Calu3 (cell line): ENCODE results near the gene SMAD7. TPM values are rescaled to one million over a fixed set of nuclear protein-coding genes. Genes with fewer than 3 reads are reported as not detected.
A peak's percentile ranks its signal among the peaks of the same experiment; 100 is the strongest.

Experiments
- BruUV-seq: library from RNA; stranded (reverse); fragments of 400-500 nt; replicated peaks from 2 replicates; lab custom pipeline; 2021; lab: Mats Ljungman, UMichigan
- CTCF ChIA-PET: fragments of 300-600 bp; sonication (Branson Sonifier 250); formaldehyde crosslinking; loops from one replicate; lab custom pipeline; 2022; ENCODE audit warnings: antibody characterized with exemption; lab: Charles Lee
- DNase-seq: peaks from one replicate; pipeline ENCODE4 v3.0.0; 2022
- H3K27ac Mint-ChIP-seq: one replicate; pipeline ENCODE4 v1.8.0; 2022; ENCODE audit warnings: mixed read lengths; ENCODE audit not compliant: unreplicated experiment
- H3K27me3 Mint-ChIP-seq: one replicate; pipeline ENCODE4 v1.8.0; 2022; ENCODE audit warnings: mixed read lengths; ENCODE audit not compliant: unreplicated experiment
- H3K36me3 Mint-ChIP-seq: one replicate; pipeline ENCODE4 v1.8.0; 2022; ENCODE audit warnings: mild to moderate bottlenecking, moderate library complexity, mixed read lengths; ENCODE audit not compliant: insufficient read depth, unreplicated experiment
- H3K4me1 Mint-ChIP-seq: one replicate; pipeline ENCODE4 v1.8.0; 2022; ENCODE audit warnings: mild to moderate bottlenecking, low read depth, mixed read lengths; ENCODE audit not compliant: unreplicated experiment
- H3K4me3 Mint-ChIP-seq: one replicate; pipeline ENCODE4 v1.8.0; 2022; ENCODE audit warnings: mild to moderate bottlenecking, low read depth, moderate library complexity, mixed read lengths; ENCODE audit not compliant: unreplicated experiment
- H3K9me3 Mint-ChIP-seq: one replicate; pipeline ENCODE4 v1.8.0; 2022; ENCODE audit warnings: low read depth, mixed read lengths; ENCODE audit not compliant: unreplicated experiment
- intact Hi-C: fragments of 100-400 bp; cut with micrococcal nuclease; formaldehyde crosslinking; loops from one replicate; pipeline ENCODE4 v1.10.0; 2022; ENCODE audit not compliant: unreplicated experiment
- total RNA-seq: library from RNA; stranded (reverse); gene quantifications from 2 replicates; pipeline ENCODE4 v1.2.3, GENCODE V29; 2022
- TF ChIP-seq, protein P1 (sequence below): fragments of 200-600 bp; IDR thresholded peaks from one replicate; pipeline ENCODE4 v1.8.0; 2022; ENCODE audit warnings: antibody characterized with exemption; ENCODE audit not compliant: unreplicated experiment

SMAD7 gene
- total RNA-seq, 1 experiment from 2014 or later: 13.7 TPM

DNA sequence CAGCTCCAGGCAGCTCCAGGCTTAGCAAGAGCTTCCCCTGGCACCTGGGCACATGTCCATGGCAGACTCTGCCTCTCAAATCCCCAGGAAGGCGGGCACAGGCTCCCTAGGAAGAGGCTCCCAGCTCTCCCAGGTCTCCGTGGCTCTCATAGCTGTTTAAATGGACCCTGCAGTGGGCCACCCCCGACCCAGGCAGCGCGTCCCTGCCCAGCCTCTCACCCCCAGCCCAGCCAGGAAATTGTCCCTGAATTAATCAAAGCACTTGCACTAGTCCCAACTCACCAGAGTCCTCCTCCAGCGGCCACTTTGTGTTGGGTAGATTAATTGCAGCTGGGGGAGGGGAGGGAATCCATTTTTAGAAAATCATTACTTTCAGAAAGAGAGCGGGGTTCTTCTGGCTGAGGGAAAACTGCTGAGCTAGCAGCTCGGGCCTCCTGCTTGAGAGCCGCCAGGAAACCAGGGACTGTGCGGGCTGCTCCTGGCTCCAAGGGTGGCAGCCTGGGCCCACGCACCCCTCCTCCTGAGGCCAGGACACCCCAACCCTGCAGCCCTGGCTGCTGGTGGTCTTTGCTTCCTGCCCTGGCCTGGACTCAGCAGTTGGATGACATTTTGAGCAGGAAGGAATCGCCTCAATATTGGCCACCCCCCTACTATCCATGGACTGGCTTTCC, 36.0 kb downstream of the SMAD7 start:
- CTCF ChIA-PET: no interaction called here
- DNase-seq: no peak
- no peak overlapping the region for H3K4me3 Mint-ChIP-seq
- H3K9me3 Mint-ChIP-seq: no peaks in the 10 kb centered on the region
- intact Hi-C loops: no loop called here
- TF ChIP-seq, protein P1, sequence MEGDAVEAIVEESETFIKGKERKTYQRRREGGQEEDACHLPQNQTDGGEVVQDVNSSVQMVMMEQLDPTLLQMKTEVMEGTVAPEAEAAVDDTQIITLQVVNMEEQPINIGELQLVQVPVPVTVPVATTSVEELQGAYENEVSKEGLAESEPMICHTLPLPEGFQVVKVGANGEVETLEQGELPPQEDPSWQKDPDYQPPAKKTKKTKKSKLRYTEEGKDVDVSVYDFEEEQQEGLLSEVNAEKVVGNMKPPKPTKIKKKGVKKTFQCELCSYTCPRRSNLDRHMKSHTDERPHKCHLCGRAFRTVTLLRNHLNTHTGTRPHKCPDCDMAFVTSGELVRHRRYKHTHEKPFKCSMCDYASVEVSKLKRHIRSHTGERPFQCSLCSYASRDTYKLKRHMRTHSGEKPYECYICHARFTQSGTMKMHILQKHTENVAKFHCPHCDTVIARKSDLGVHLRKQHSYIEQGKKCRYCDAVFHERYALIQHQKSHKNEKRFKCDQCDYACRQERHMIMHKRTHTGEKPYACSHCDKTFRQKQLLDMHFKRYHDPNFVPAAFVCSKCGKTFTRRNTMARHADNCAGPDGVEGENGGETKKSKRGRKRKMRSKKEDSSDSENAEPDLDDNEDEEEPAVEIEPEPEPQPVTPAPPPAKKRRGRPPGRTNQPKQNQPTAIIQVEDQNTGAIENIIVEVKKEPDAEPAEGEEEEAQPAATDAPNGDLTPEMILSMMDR: no peak
- H3K36me3 Mint-ChIP-seq: peaks cover 4% of the 10 kb centered on the region
- no peaks in the 10 kb centered on the region for H3K27me3 Mint-ChIP-seq
- H3K4me1 Mint-ChIP-seq: peaks cover 17% of the 10 kb centered on the region
- no TSS peak for BruUV-seq
- no peak overlapping the region for H3K27ac Mint-ChIP-seq

DNA sequence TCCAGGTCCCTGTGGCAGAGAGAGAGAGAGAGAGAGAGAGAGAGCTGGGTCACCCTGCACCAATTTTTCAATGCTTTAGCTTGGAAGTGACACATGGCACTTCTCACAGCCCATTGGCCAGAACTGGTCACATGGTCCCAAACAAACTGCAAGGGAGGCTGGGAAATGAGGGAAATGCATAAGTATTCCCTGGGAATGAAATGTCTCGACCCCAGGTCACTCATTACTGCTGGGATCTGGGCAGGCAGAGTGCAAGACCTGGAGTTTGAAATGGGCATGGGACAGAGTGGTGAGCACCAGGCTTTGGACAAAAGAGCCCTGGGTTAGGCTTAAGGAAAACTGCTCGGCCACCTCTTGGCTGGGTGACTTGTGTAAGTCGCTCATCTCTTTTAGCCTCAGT, 37.0 kb downstream of the SMAD7 start:
- TF ChIP-seq, protein P1: no peak
- Mint-ChIP-seq H3K4me3 (no peak overlapping the region), H3K27ac (no peak overlapping the region), H3K36me3 (peaks cover 4% of the 10 kb centered on the region), H3K27me3 (no peaks in the 10 kb centered on the region), H3K4me1 (peaks cover 17% of the 10 kb centered on the region), H3K9me3 (no peaks in the 10 kb centered on the region)
- DNase-seq: no peak
- CTCF ChIA-PET: interaction anchor here (1.0 kb wide), 1 partner anchor 8 kb away, joined by 4 read pairs; no protein-coding TSS in a partner anchor
- intact Hi-C loops: no loop called here
- BruUV-seq: no TSS peak

DNA sequence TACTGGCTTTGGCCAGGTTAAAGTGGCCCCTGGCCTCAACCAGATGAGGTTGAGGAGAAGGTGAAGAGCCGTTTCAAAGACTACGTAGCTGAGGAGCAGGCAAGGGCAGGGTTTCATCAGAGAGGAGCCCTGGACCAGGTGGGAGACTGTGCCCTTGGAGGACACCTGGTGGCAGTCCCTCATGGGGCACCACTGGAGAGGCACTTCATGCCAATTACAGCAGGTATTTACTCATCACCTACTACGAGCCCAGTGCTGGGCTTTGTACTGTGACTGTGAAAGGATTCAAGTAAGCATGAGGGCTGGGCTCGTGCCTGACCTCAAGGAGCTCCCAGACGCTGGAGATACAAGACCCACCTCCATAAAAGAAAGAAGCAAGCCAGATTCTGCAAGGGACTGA, 37.6 kb downstream of the SMAD7 start:
- peaks cover 4% of the 10 kb centered on the region for H3K36me3 Mint-ChIP-seq
- no peaks in the 10 kb centered on the region for H3K9me3 Mint-ChIP-seq
- no peak overlapping the region for H3K27ac Mint-ChIP-seq
- DNase-seq: peak; percentile 66
- no peak overlapping the region for H3K4me3 Mint-ChIP-seq
- no TSS peak for BruUV-seq
- no peaks in the 10 kb centered on the region for H3K27me3 Mint-ChIP-seq
- intact Hi-C loops: no loop called here
- CTCF ChIA-PET: interaction anchor here (1.0 kb wide), 1 partner anchor 9 kb away, joined by 4 read pairs; no protein-coding TSS in a partner anchor
- TF ChIP-seq, protein P1: peak; percentile 59
- H3K4me1 Mint-ChIP-seq: peaks cover 17% of the 10 kb centered on the region

DNA sequence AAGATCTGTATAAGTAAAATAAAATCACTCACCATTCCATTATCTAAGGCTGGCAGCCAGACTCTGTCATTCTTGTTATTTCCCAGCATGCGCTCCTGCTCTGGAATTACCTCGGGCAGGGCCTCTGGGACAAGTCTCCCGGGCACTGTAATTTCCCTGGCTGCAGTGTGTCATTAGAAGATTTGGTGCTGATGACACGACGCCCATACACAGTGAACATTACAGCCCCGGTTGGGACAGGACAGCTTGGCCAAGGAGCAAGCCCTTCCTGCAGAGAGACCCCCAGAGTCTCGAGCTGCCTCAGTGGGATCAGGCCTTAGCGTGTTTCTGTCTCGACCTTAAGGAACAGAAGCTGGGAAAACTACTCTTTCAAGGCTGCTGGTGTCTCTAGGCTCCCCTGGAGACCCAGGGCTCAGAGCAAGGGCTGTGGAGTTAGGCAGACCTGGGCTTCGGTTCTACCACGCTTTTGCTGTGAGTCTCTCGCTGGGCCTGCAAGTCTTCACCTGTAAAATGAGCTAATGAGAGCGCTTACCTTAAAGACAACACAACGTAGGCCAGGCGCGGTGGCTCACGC, 39.7 kb downstream of the SMAD7 start:
- intact Hi-C loops: no loop called here
- TF ChIP-seq, protein P1: no peak
- H3K36me3 Mint-ChIP-seq: peaks cover 4% of the 10 kb centered on the region
- peaks cover 17% of the 10 kb centered on the region for H3K4me1 Mint-ChIP-seq
- H3K27me3 Mint-ChIP-seq: no peaks in the 10 kb centered on the region
- no peak for DNase-seq
- BruUV-seq: no TSS peak
- H3K27ac Mint-ChIP-seq: no peak overlapping the region
- H3K9me3 Mint-ChIP-seq: no peaks in the 10 kb centered on the region
- CTCF ChIA-PET: no interaction called here
- H3K4me3 Mint-ChIP-seq: no peak overlapping the region
